ENCODE data around the gene CHD1.

The CHD1 gene

DNA sequence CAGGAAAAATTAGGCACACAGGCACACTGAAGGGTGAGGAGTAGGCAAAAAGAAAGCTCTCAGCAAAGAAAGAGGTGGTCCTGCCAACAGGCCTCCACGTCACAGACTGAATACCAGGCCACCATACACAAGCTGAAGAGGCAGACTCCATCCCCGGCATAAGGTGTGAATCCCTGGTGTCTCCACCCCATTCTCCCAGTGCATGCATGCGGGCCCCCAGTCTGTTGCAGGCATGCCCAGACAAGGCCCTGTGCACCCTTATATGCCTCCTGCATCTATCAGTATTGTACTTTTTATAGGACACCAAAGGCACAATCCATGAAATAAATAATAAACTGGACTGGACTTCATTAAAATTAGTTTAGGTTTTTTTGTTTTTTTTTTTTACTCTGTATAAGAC lies 82.3 kb downstream of the CHD1 start:
- TF ChIP-seq, protein P1, sequence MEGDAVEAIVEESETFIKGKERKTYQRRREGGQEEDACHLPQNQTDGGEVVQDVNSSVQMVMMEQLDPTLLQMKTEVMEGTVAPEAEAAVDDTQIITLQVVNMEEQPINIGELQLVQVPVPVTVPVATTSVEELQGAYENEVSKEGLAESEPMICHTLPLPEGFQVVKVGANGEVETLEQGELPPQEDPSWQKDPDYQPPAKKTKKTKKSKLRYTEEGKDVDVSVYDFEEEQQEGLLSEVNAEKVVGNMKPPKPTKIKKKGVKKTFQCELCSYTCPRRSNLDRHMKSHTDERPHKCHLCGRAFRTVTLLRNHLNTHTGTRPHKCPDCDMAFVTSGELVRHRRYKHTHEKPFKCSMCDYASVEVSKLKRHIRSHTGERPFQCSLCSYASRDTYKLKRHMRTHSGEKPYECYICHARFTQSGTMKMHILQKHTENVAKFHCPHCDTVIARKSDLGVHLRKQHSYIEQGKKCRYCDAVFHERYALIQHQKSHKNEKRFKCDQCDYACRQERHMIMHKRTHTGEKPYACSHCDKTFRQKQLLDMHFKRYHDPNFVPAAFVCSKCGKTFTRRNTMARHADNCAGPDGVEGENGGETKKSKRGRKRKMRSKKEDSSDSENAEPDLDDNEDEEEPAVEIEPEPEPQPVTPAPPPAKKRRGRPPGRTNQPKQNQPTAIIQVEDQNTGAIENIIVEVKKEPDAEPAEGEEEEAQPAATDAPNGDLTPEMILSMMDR (IDR thresholded peaks at IDR 0.05; ENCODE audit: extremely low read depth, missing control alignments): no peak
- no peak for DNase-seq (ENCODE audit: low spot score)

DNA sequence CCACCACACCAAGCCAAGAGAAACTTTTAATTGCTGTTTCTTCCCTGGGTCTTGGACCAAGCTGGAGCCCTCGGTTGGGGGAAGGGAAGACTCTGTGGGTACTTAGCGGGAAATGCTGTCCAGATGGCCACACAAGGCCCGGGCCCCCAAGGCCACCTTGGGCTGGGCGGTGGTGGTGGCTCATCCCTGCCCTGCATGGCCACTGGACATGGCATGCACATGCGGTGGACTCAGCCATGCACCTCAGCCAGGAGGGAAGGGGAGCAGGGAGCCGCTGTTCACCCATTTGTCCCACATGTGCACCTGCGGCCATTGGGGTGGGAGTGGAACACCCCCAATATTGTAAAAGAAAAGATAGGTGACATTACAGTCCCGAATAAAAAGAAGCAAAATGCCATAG lies 82.9 kb downstream of the CHD1 start:
- no peak for DNase-seq (ENCODE audit: low spot score)
- TF ChIP-seq, protein P1 (IDR thresholded peaks at IDR 0.05; ENCODE audit: extremely low read depth, missing control alignments): no peak

DNA sequence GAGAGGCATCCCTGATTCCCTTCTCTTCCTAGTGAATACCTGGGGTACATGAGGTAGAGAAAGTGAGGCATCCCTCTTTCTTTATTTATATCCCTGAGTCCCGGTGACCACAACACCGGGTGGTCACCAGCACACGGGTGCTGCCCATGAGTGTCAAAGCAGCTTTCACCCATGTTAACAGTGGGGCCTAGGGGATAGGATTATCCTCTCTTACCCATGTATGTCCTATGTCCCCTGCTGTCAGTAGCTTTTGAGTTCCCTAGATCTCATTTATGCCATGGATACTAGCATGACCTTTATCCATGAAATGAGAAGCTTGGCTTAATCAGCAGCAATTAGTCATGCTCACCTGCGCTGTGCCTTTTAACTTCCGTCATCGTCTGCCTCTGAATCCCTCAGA lies 83.9 kb downstream of the CHD1 start:
- TF ChIP-seq, protein P1 (IDR thresholded peaks at IDR 0.05; ENCODE audit: extremely low read depth, missing control alignments): no peak
- no peak for DNase-seq (ENCODE audit: low spot score)

DNA sequence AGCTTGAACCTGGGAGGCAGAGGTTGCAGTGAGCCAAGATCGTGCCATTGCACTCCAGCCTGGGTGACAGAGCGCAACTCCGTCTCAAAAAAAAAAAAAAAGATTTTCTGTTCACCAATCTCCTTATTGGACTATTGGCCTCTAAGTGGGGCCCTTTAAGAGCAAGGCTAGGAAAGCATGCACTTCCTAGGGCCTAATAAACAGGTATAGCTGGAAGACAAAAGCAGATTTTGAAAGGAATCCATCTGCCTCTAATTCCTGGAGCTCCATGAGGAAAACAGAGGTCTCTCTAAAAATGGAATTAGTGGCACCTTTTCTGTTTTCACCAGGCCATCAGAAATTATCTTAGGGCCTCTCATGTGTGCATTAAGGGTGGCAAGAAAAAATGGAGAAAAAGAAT lies 85.3 kb downstream of the CHD1 start:
- no peak for DNase-seq (ENCODE audit: low spot score)

DNA sequence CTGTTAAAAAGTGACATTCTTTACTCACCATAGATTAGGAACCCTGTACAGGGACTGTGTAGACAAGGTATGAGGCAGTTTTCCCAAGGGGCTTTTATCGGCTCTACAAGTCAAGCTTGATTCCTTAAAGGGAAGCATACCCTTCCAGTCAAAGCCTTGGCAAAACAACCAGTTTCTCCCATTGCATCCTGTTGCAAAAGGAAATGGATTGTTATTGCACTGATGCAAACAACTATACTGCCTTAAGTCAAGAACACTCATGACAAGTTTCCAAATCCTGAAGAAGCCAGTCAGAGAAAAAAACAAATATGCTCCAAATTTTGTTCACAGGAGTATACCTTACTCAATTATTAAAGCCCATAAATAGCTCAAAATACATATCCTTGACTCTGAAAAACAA lies 87.9 kb downstream of the CHD1 start:
- no peak for DNase-seq (ENCODE audit: low spot score)
- TF ChIP-seq, protein P1 (IDR thresholded peaks at IDR 0.05; ENCODE audit: extremely low read depth, missing control alignments): no peak

More for the DNA sequence above, 85.3 kb downstream of the CHD1 start:
- TF ChIP-seq, protein P1 (IDR thresholded peaks at IDR 0.05; ENCODE audit: extremely low read depth, missing control alignments): no peak

DNA sequence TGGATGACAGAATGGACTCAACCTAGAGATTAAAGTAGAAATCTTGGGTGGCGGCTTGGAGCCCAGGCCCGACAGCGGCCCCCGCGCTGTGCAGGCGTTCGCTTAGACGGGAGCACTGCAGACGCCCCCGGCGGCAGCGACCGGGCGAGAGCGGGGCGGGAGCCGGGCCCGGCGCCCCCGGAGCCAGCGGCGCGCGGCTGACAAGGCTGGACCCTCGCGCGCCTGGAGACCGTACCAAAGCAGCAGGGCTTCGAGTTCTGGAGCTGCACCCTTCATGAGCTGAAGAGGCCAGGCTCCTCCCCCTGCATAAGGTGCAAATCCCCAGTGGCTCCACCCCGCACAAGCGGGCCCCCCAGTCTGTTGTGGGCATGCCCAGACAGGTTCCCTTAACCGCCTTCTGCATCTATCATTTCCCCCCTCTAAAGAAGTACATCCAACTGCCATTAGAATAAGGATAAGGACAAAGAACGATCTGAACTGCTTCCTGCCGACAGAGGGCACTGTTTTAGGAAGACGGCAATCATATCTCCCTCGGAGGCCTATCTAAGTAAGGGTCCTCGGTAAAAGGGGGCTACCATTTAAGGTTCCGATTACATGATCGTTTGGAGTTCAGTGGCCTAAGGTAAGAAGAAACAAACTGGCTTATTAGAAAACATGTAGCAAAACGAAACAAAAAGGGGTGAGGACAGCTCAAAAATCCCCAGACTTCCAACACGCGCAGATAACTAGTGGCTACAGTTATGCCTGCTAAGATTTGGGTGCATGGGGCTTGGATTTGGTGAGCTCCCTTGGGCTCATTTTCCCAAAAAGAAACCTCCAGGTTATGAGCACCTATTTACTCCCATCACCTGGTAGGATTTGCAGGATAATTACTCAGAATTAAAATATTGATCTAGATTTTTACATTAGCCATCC lies 89.1 kb downstream of the CHD1 start:
- peak; percentile 46 for DNase-seq (ENCODE audit: low spot score)

DNA sequence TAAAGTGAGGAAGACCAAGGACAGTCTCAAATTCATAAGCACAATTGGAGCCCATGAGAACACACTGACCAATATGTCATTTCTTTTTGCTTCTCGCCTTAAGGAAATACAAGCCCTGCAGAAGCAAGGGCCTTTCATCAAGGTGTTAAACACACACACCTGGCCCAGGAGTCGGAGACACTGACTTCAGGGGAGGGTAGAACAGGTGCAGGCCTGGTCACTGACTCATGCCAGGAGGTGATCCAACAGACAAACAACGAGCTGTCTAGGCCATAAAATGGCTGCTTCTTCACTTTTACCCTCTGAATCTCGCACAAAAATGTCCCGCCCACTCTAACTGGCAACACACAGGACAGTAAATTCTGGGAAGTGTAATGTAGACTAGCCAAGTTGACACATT lies 92.6 kb downstream of the CHD1 start:
- TF ChIP-seq, protein P1 (IDR thresholded peaks at IDR 0.05; ENCODE audit: extremely low read depth, missing control alignments): no peak
- no peak for DNase-seq (ENCODE audit: low spot score)

More for the DNA sequence above, 89.1 kb downstream of the CHD1 start:
- TF ChIP-seq, protein P1 (IDR thresholded peaks at IDR 0.05; ENCODE audit: extremely low read depth, missing control alignments): no peak

All from GM20000 (cell line).